GM23338 (cell line): ENCODE data around the gene TLE2. TPM values are rescaled to one million over a fixed set of nuclear protein-coding genes. Genes with fewer than 3 reads are reported as not detected.

ENCODE experiments used
- ATAC-seq: fragments of 200-7000 bp; cut with Tn5 transposase; 3 replicates; pipeline ENCODE4 v1.9.1; 2020
- DNase-seq: peaks from one replicate; pipeline ENCODE4 v3.0.0-alpha.2; 2015; ENCODE audit warnings: low spot score
- H2AFZ ChIP-seq: fragments of 200-600 bp; sonication (generic); 2 replicates; pipeline ENCODE4 v1.8.0; 2016; ENCODE audit warnings: antibody characterized with exemption, mild to moderate bottlenecking, moderate library complexity
- H3F3A ChIP-seq: fragments of 200-600 bp; sonication (generic); replicated peaks from 2 replicates; pipeline ENCODE4 v1.8.0; 2017; ENCODE audit warnings: antibody characterized with exemption, mixed run types, low read depth
- H3K27ac ChIP-seq: fragments of 200-600 bp; sonication (generic); 2 replicates; pipeline ENCODE4 v1.6.1; 2016; ENCODE audit warnings: low read depth
- H3K27me3 ChIP-seq: fragments of 200-600 bp; sonication (generic); 2 replicates; pipeline ENCODE4 v1.8.0; 2016; ENCODE audit warnings: mild to moderate bottlenecking, mixed run types, moderate library complexity; ENCODE audit not compliant: insufficient read depth
- H3K36me3 ChIP-seq: fragments of 200-600 bp; sonication (generic); 2 replicates; pipeline ENCODE4 v1.8.0; 2016; ENCODE audit warnings: mild to moderate bottlenecking; ENCODE audit not compliant: insufficient read depth
- H3K4me1 ChIP-seq: fragments of 200-600 bp; sonication (generic); 2 replicates; pipeline ENCODE4 v1.8.0; 2016; ENCODE audit warnings: mild to moderate bottlenecking, moderate library complexity; ENCODE audit not compliant: insufficient read depth
- H3K4me2 ChIP-seq: fragments of 200-600 bp; sonication (generic); 2 replicates; pipeline ENCODE4 v1.7.1; 2017; ENCODE audit warnings: mixed run types
- H3K4me3 ChIP-seq: fragments of 200-600 bp; sonication (generic); 2 replicates; pipeline ENCODE4 v1.6.1; 2016; ENCODE audit warnings: mixed run types
- H3K79me2 ChIP-seq: fragments of 200-600 bp; sonication (generic); replicated peaks from 2 replicates; pipeline ENCODE4 v1.8.0; 2017; ENCODE audit warnings: mild to moderate bottlenecking; ENCODE audit not compliant: insufficient read depth
- H3K9me2 ChIP-seq: fragments of 200-600 bp; sonication (generic); 2 replicates; pipeline ENCODE4 v1.8.0; 2017; ENCODE audit not compliant: insufficient read depth
- H4K20me1 ChIP-seq: fragments of 200-600 bp; sonication (generic); replicated peaks from 2 replicates; pipeline ENCODE4 v1.8.0; 2017; ENCODE audit warnings: mild to moderate bottlenecking; ENCODE audit not compliant: insufficient read depth
- H3K27ac Mint-ChIP-seq: 2 replicates; pipeline ENCODE4 v1.8.0; 2020; ENCODE audit warnings: inconsistent platforms, mild to moderate bottlenecking, moderate library complexity, mixed read lengths
- H3K27me3 Mint-ChIP-seq: 3 replicates; pipeline ENCODE4 v1.8.0; 2022; ENCODE audit warnings: low read depth, mild to moderate bottlenecking, moderate library complexity, mixed read lengths, inconsistent platforms; ENCODE audit not compliant: insufficient read depth, poor library complexity
- H3K36me3 Mint-ChIP-seq: 3 replicates; pipeline ENCODE4 v1.8.0; 2021; ENCODE audit warnings: low read depth, mild to moderate bottlenecking, inconsistent platforms, moderate library complexity, mixed read lengths
- H3K4me1 Mint-ChIP-seq: 3 replicates; pipeline ENCODE4 v1.8.0; 2020; ENCODE audit warnings: mild to moderate bottlenecking, inconsistent platforms, mixed read lengths
- H3K4me3 Mint-ChIP-seq: 3 replicates; pipeline ENCODE4 v1.8.0; 2021; ENCODE audit warnings: moderate library complexity, mild to moderate bottlenecking, inconsistent platforms, mixed read lengths
- H3K9me3 Mint-ChIP-seq: 3 replicates; pipeline ENCODE4 v1.8.0; 2020; ENCODE audit warnings: moderate library complexity, mild to moderate bottlenecking, inconsistent platforms, mixed read lengths
- CREB1 ChIP-seq: fragments of 250-450 bp; sonication (Bioruptor Pico); IDR thresholded peaks from 2 replicates; pipeline ENCODE4 v1.5.0; 2020; ENCODE audit warnings: low read depth, mild to moderate bottlenecking, moderate library complexity
- POLR2AphosphoS5 ChIP-seq: IDR thresholded peaks from 2 replicates; pipeline ENCODE4 v1.6.1; 2016; ENCODE audit warnings: antibody characterized with exemption, low read depth
- ZNF331 ChIP-seq: fragments of 250-450 bp; sonication (Bioruptor Pico); IDR thresholded peaks from 2 replicates; pipeline ENCODE4 v1.5.0; 2020; ENCODE audit warnings: low read depth, mild to moderate bottlenecking, moderate library complexity
- polyA plus RNA-seq: library from polyadenylated mRNA; unstranded; fragments of >200 nt; fragmentation: Nextera tagmentation; extraction: Ambion mirVana; gene quantifications from 2 replicates; pipeline ENCODE4 v1.2.1, GENCODE V29; 2016
- total RNA-seq: library from RNA; depleted of rRNA; stranded (reverse); fragments of >200 nt; shearing (Covaris generic); gene quantifications from 2 replicates; pipeline ENCODE4 v1.2.3, GENCODE V29; 2014
- TF ChIP-seq, protein P1 (sequence below): fragments of 250-450 bp; sonication (Bioruptor Pico); IDR thresholded peaks from 2 replicates; pipeline ENCODE4 v1.5.0; 2020; ENCODE audit warnings: mild to moderate bottlenecking, moderate library complexity
- TF ChIP-seq, protein P2 (sequence below), 2 experiments: fragments of 200-600 bp in 1 of 2; sonication (generic) in 1 of 2; conservative IDR thresholded peaks; 2 replicates each; pipeline versions ENCODE4 v1.5.1 to v1.6.1; 2016 to 2017; ENCODE audit warnings: antibody characterized with exemption in 2 of 2, low read depth in 2 of 2, mild to moderate bottlenecking in 2 of 2, moderate library complexity in 1 of 2

Gene TLE2
- total and polyA plus RNA-seq, 2 experiments from 2014 or later = 5.2 to 22.8 TPM

DNA sequence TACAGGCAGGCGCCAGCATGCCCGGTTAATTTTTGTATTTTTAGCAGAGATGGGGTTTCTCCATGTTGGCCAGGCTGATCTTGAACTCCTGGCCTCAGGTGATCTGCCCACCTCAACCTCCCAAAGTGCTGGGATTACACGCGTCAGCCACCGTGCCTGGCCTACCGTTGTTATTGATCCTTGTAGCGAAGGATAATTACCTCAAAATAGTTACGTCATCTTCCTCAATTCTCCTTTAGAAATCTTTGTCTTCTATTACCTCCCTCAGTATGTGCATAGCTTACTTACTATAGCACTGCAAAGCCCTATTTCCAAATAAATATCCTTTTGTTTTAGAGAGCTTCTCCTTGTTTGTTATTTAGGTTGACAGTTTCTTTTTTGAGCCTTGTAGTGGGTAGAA, 61.1 kb downstream of the TLE2 start (continued):
- TF ChIP-seq, protein P1, sequence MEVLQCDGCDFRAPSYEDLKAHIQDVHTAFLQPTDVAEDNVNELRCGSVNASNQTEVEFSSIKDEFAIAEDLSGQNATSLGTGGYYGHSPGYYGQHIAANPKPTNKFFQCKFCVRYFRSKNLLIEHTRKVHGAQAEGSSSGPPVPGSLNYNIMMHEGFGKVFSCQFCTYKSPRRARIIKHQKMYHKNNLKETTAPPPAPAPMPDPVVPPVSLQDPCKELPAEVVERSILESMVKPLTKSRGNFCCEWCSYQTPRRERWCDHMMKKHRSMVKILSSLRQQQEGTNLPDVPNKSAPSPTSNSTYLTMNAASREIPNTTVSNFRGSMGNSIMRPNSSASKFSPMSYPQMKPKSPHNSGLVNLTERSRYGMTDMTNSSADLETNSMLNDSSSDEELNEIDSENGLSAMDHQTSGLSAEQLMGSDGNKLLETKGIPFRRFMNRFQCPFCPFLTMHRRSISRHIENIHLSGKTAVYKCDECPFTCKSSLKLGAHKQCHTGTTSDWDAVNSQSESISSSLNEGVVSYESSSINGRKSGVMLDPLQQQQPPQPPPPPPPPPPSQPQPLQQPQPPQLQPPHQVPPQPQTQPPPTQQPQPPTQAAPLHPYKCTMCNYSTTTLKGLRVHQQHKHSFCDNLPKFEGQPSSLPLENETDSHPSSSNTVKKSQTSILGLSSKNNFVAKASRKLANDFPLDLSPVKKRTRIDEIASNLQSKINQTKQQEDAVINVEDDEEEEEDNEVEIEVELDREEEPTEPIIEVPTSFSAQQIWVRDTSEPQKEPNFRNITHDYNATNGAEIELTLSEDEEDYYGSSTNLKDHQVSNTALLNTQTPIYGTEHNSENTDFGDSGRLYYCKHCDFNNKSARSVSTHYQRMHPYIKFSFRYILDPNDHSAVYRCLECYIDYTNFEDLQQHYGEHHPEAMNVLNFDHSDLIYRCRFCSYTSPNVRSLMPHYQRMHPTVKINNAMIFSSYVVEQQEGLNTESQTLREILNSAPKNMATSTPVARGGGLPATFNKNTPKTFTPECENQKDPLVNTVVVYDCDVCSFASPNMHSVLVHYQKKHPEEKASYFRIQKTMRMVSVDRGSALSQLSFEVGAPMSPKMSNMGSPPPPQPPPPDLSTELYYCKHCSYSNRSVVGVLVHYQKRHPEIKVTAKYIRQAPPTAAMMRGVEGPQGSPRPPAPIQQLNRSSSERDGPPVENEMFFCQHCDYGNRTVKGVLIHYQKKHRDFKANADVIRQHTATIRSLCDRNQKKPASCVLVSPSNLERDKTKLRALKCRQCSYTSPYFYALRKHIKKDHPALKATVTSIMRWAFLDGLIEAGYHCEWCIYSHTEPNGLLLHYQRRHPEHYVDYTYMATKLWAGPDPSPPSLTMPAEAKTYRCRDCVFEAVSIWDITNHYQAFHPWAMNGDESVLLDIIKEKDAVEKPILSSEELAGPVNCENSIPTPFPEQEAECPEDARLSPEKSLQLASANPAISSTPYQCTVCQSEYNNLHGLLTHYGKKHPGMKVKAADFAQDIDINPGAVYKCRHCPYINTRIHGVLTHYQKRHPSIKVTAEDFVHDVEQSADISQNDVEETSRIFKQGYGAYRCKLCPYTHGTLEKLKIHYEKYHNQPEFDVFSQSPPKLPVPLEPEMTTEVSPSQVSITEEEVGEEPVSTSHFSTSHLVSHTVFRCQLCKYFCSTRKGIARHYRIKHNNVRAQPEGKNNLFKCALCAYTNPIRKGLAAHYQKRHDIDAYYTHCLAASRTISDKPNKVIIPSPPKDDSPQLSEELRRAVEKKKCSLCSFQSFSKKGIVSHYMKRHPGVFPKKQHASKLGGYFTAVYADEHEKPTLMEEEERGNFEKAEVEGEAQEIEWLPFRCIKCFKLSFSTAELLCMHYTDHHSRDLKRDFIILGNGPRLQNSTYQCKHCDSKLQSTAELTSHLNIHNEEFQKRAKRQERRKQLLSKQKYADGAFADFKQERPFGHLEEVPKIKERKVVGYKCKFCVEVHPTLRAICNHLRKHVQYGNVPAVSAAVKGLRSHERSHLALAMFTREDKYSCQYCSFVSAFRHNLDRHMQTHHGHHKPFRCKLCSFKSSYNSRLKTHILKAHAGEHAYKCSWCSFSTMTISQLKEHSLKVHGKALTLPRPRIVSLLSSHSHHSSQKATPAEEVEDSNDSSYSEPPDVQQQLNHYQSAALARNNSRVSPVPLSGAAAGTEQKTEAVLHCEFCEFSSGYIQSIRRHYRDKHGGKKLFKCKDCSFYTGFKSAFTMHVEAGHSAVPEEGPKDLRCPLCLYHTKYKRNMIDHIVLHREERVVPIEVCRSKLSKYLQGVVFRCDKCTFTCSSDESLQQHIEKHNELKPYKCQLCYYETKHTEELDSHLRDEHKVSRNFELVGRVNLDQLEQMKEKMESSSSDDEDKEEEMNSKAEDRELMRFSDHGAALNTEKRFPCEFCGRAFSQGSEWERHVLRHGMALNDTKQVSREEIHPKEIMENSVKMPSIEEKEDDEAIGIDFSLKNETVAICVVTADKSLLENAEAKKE (CRISPR knock-in tag) = no peak
- TF ChIP-seq, protein P2, sequence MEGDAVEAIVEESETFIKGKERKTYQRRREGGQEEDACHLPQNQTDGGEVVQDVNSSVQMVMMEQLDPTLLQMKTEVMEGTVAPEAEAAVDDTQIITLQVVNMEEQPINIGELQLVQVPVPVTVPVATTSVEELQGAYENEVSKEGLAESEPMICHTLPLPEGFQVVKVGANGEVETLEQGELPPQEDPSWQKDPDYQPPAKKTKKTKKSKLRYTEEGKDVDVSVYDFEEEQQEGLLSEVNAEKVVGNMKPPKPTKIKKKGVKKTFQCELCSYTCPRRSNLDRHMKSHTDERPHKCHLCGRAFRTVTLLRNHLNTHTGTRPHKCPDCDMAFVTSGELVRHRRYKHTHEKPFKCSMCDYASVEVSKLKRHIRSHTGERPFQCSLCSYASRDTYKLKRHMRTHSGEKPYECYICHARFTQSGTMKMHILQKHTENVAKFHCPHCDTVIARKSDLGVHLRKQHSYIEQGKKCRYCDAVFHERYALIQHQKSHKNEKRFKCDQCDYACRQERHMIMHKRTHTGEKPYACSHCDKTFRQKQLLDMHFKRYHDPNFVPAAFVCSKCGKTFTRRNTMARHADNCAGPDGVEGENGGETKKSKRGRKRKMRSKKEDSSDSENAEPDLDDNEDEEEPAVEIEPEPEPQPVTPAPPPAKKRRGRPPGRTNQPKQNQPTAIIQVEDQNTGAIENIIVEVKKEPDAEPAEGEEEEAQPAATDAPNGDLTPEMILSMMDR (conservative IDR thresholded peaks at IDR 0.05; ENCODE audit: low read depth in 2 of 2) = no peak
- TF ChIP-seq ZNF331 (CRISPR knock-in tag) = no peak
- TF ChIP-seq CREB1 (CRISPR knock-in tag) = no peak

DNA sequence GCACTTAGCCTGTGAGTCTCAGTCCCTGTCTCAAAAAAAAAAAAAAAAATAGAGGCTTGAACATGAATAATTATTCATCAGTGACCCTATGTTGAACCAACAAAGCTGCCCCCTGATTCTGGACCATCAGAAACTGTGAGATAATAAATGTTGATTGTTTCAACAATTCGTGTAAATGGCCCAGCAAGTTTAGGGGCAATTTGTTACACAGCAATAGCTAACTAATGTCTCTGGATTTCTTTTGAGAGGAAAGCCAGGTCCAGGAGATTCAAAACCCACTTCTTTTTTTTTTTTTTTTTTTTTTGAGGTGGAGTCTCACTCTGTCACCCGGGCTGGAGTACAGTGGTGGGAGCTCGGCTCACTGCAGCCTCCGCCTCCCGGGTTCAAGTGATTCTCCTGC, 64.2 kb downstream of the TLE2 start:
- no peak overlapping the region for H3K4me3 ChIP-seq
- no peak for ATAC-seq
- Mint-ChIP-seq H3K27ac (no peak overlapping the region), H3K27me3 (peaks cover 11% of the 10 kb centered on the region), H3K36me3 (no peaks in the 10 kb centered on the region), H3K9me3 (no peaks in the 10 kb centered on the region; the same call in 1 of the 3 replicates), H3K4me3 (no peak overlapping the region), H3K4me1 (no peaks in the 10 kb centered on the region)
- no peaks in the 10 kb centered on the region for H3K9me2 ChIP-seq
- H2AFZ ChIP-seq = no peak overlapping the region
- no peak for DNase-seq
- H3K4me1 ChIP-seq = no peaks in the 10 kb centered on the region
- no peak overlapping the region for H3K27ac ChIP-seq
- no peaks in the 10 kb centered on the region for H3K79me2 ChIP-seq
- no peaks in the 10 kb centered on the region for H3K36me3 ChIP-seq
- H3K4me2 ChIP-seq = no peak overlapping the region
- no peaks in the 10 kb centered on the region for H3F3A ChIP-seq
- H3K27me3 ChIP-seq = no peaks in the 10 kb centered on the region
- no peaks in the 10 kb centered on the region for H4K20me1 ChIP-seq
- TF ChIP-seq POLR2AphosphoS5 = no peak
- TF ChIP-seq, protein P1 (CRISPR knock-in tag) = no peak
- no peak for TF ChIP-seq CREB1 (CRISPR knock-in tag)
